ENCODE measurements around the gene HHAT. TPM values are rescaled to one million over a fixed set of nuclear protein-coding genes. Genes with fewer than 3 reads are reported as not detected.

HHAT gene
- total RNA-seq, 4 donors from 2014 or later = 0.31 to 0.33 (median 0.33) TPM; not detected in 1

- H3K36me3 ChIP-seq = no peaks in the 10 kb centered on the region
- in situ Hi-C loops (cut with MboI; ENCODE audit: low sequenced_read_pairs in 4 of 4) (loop anchor here (10.0 to 25.0 kb wide), 3 partner anchors 727 to 1255 kb away; partner anchors contain the start of gene KCNH1 (in 4 of the 4)), intact Hi-C loops (cut with DNase I; ENCODE audit: low total_unique reads) (loop anchor here (1.0 to 10.0 kb wide), 3 partner anchors 263 to 728 kb away; no protein-coding TSS in a partner anchor)
- ATAC-seq (peak in 1 of 2 donors; percentile 49), DNase-seq (peak in 1 of 2 donors; percentile 28)
- H3K4me3 ChIP-seq = no peak overlapping the region
- no peaks in the 10 kb centered on the region for H3K4me1 ChIP-seq
- no peaks in the 10 kb centered on the region for H3K9me3 ChIP-seq
- no peaks in the 10 kb centered on the region for H3K27me3 ChIP-seq
- TF ChIP-seq POLR2A (IDR thresholded peaks at IDR 0.05) (no peak), CTCF (IDR thresholded peaks at IDR 0.05 in 4 of 5, conservative IDR thresholded peaks at IDR 0.05 in 1 of 5) (peak; percentile 58 to 90 (median 72))
- H3K27ac ChIP-seq = no peak overlapping the region
Measured at GRCh38 chr1:210407207-210407886, 78.6 kb downstream of the HHAT start.

GRCh38 chr1:210407887-210408252 lies 79.2 kb downstream of the HHAT start:
- DNase-seq = no peak
- Histone ChIP-seq H3K4me1 (no peaks in the 10 kb centered on the region), H3K27me3 (no peaks in the 10 kb centered on the region), H3K36me3 (no peaks in the 10 kb centered on the region), H3K27ac (no peak overlapping the region), H3K9me3 (no peaks in the 10 kb centered on the region), H3K4me3 (no peak overlapping the region)
- intact Hi-C loops (cut with DNase I; ENCODE audit: low total_unique reads) = loop anchor here (1.0 to 10.0 kb wide), 3 partner anchors 263 to 727 kb away; no protein-coding TSS in a partner anchor
- TF ChIP-seq POLR2A (IDR thresholded peaks at IDR 0.05) = no peak
- no peak for TF ChIP-seq CTCF (IDR thresholded peaks at IDR 0.05 in 4 of 5, conservative IDR thresholded peaks at IDR 0.05 in 1 of 5)
- in situ Hi-C loops (cut with MboI; ENCODE audit: low sequenced_read_pairs in 4 of 4) = loop anchor here (10.0 to 25.0 kb wide), 3 partner anchors 727 to 1254 kb away; partner anchors contain the start of gene KCNH1 (in 4 of the 4)
- no peak for ATAC-seq

GRCh38 chr1:210412240-210412639 lies 83.5 kb downstream of the HHAT start:
- no peaks in the 10 kb centered on the region for H3K36me3 ChIP-seq
- H3K4me1 ChIP-seq = no peaks in the 10 kb centered on the region
- H3K27ac ChIP-seq = no peak overlapping the region
- no peaks in the 10 kb centered on the region for H3K9me3 ChIP-seq
- intact Hi-C loops (cut with DNase I; ENCODE audit: low total_unique reads) = no loop called here
- no peaks in the 10 kb centered on the region for H3K27me3 ChIP-seq
- H3K4me3 ChIP-seq = no peak overlapping the region
- no peak for TF ChIP-seq POLR2A (IDR thresholded peaks at IDR 0.05)
- TF ChIP-seq CTCF (IDR thresholded peaks at IDR 0.05 in 4 of 5, conservative IDR thresholded peaks at IDR 0.05 in 1 of 5) = no peak
- DNase-seq (no peak), ATAC-seq (no peak)
- in situ Hi-C loops (cut with MboI; ENCODE audit: low sequenced_read_pairs in 4 of 4) = loop anchor here (25.0 kb wide), 2 partner anchors 725 to 1250 kb away; partner anchors contain the start of gene KCNH1 (in 3 of the 4)

GRCh38 chr1:210413951-210414350 lies 85.2 kb downstream of the HHAT start:
- in situ Hi-C loops (cut with MboI; ENCODE audit: low sequenced_read_pairs in 4 of 4) (loop anchor here (25.0 kb wide), 2 partner anchors 723 to 1248 kb away; partner anchors contain the start of gene KCNH1 (in 3 of the 4)), intact Hi-C loops (cut with DNase I; ENCODE audit: low total_unique reads) (no loop called here)
- no peak for TF ChIP-seq CTCF (IDR thresholded peaks at IDR 0.05 in 4 of 5, conservative IDR thresholded peaks at IDR 0.05 in 1 of 5)
- TF ChIP-seq POLR2A (IDR thresholded peaks at IDR 0.05) = no peak
- H3K27ac ChIP-seq = no peak overlapping the region
- H3K36me3 ChIP-seq = no peaks in the 10 kb centered on the region
- H3K9me3 ChIP-seq = no peaks in the 10 kb centered on the region
- ATAC-seq (no peak), DNase-seq (no peak)
- H3K27me3 ChIP-seq = no peaks in the 10 kb centered on the region
- no peaks in the 10 kb centered on the region for H3K4me1 ChIP-seq
- H3K4me3 ChIP-seq = no peak overlapping the region

Data from gastrocnemius medialis (tissue), 4 donors.